ENCODE data around the gene PLA2G4A.

- no peak for TF ChIP-seq CTCF (IDR thresholded peaks at IDR 0.05)
- TF ChIP-seq EZH2 (IDR thresholded peaks at IDR 0.05; ENCODE audit: borderline replicate concordance, insufficient read depth, low read depth, low read length, poor library complexity, severe bottlenecking) = no peak
Measured at GRCh38 chr1:186835448-186835847, 6.7 kb downstream of the PLA2G4A start.

Measured in B cell (primary cell).